ENCODE results near the gene OBI1. TPM values are rescaled to one million over a fixed set of nuclear protein-coding genes. Genes with fewer than 3 reads are reported as not detected.

The OBI1 gene
- total and polyA plus RNA-seq, 3 donors from 2014 or later, result 14.8 to 27.9 (median 26.8) TPM

- Histone ChIP-seq H3K27ac (no peak overlapping the region), H3K4me1 (no peaks in the 10 kb centered on the region), H3K36me3 (ENCODE audit: low read depth, missing control alignments) (no peaks in the 10 kb centered on the region), H3K4me3 (no peak overlapping the region), H3K9me3 (no peaks in the 10 kb centered on the region), H3K27me3 (no peaks in the 10 kb centered on the region)
- WGBS, 2 donors, result 89 to 96% methylated on average over 1 of the region's 1 CpG
- TF ChIP-seq POLR2A (IDR thresholded peaks at IDR 0.05) (no peak), CTCF (IDR thresholded peaks at IDR 0.05) (no peak)
- DNase-seq, result no peak
- intact Hi-C loops (cut with DNase I; ENCODE audit: low total_unique reads), result no loop called here
Observed at GRCh38 chr13:78631077-78631476, 27.9 kb downstream of the OBI1 start.

GRCh38 chr13:78630511-78630910, 28.4 kb downstream of the OBI1 start:
- no peaks in the 10 kb centered on the region for H3K4me1 ChIP-seq
- H3K27me3 ChIP-seq, result no peaks in the 10 kb centered on the region
- intact Hi-C loops (cut with DNase I; ENCODE audit: low total_unique reads), result no loop called here
- no peaks in the 10 kb centered on the region for H3K9me3 ChIP-seq
- 76 to 88% methylated on average over 1 of the region's 1 CpG for WGBS, 2 donors
- DNase-seq, result no peak
- TF ChIP-seq CTCF (IDR thresholded peaks at IDR 0.05) (no peak), POLR2A (IDR thresholded peaks at IDR 0.05) (no peak)
- H3K4me3 ChIP-seq, result no peak overlapping the region
- no peak overlapping the region for H3K27ac ChIP-seq
- H3K36me3 ChIP-seq (ENCODE audit: low read depth, missing control alignments), result no peaks in the 10 kb centered on the region

GRCh38 chr13:78625384-78625783, 33.6 kb downstream of the OBI1 start:
- no peaks in the 10 kb centered on the region for H3K36me3 ChIP-seq (ENCODE audit: low read depth, missing control alignments)
- H3K27ac ChIP-seq, result no peak overlapping the region
- TF ChIP-seq CTCF (IDR thresholded peaks at IDR 0.05), result no peak
- TF ChIP-seq POLR2A (IDR thresholded peaks at IDR 0.05), result no peak
- intact Hi-C loops (cut with DNase I; ENCODE audit: low total_unique reads), result no loop called here
- H3K9me3 ChIP-seq, result no peaks in the 10 kb centered on the region
- no peaks in the 10 kb centered on the region for H3K4me1 ChIP-seq
- no peak for DNase-seq
- no peaks in the 10 kb centered on the region for H3K27me3 ChIP-seq
- 94 to 96% methylated on average over 2 of the region's 2 CpGs for WGBS, 2 donors
- no peak overlapping the region for H3K4me3 ChIP-seq

GRCh38 chr13:78623132-78623531, 35.8 kb downstream of the OBI1 start:
- DNase-seq, result no peak
- intact Hi-C loops (cut with DNase I; ENCODE audit: low total_unique reads), result no loop called here
- WGBS, 2 donors, result 89 to 92% methylated on average over 3 of the region's 3 CpGs
- Histone ChIP-seq H3K36me3 (ENCODE audit: low read depth, missing control alignments) (no peaks in the 10 kb centered on the region), H3K27ac (no peak overlapping the region), H3K9me3 (no peaks in the 10 kb centered on the region), H3K4me1 (no peaks in the 10 kb centered on the region), H3K27me3 (no peaks in the 10 kb centered on the region), H3K4me3 (no peak overlapping the region)
- no peak for TF ChIP-seq CTCF (IDR thresholded peaks at IDR 0.05)
- no peak for TF ChIP-seq POLR2A (IDR thresholded peaks at IDR 0.05)

- H3K9me3 ChIP-seq, result no peaks in the 10 kb centered on the region
- TF ChIP-seq CTCF (IDR thresholded peaks at IDR 0.05) (no peak), POLR2A (IDR thresholded peaks at IDR 0.05) (no peak)
- H3K27me3 ChIP-seq, result no peaks in the 10 kb centered on the region
- WGBS, 2 donors, result 86 to 94% methylated on average over 2 of the region's 2 CpGs
- H3K4me1 ChIP-seq, result no peaks in the 10 kb centered on the region
- H3K36me3 ChIP-seq (ENCODE audit: low read depth, missing control alignments), result no peaks in the 10 kb centered on the region
- H3K27ac ChIP-seq, result no peak overlapping the region
- no peak overlapping the region for H3K4me3 ChIP-seq
- intact Hi-C loops (cut with DNase I; ENCODE audit: low total_unique reads), result no loop called here
- no peak for DNase-seq
Observed at GRCh38 chr13:78620936-78621470, 38.0 kb downstream of the OBI1 start.
